DMS153 (cell line): ENCODE data around the gene CHRD.

Experiments used
- DNase-seq: peaks from one replicate; lab custom pipeline; 2025; lab: John Stamatoyannopoulos, UW

CHRD gene

DNA sequence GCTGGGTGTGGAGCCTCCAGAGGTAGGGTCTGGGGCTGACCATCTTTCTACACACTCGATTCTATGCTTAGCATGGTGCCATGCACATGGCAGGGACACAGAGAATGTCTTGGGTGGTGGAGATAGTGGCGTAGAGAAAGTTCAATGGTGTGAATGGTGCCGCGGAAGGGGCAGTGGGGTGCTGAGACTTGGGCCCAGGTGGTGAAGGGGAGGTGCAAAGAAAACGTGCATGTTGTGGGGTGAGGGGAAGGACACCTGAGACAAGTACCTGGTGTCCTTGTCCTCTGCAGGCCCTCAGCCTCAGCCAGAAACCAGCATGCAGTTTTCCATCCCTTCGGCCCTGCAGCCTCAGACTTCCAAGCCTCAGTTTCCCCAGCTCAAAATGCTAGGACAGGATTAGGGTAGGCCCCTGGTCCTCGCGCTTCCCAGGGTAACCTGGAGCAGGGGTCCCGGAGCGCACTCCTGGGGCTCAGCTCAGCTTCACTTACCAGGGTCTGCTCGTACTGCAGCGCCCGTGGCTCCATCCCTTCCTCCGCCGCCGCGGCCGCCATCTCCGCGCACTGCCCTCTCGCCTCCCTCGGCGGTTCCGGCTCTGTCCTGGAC, 18.8 kb upstream of the CHRD start:
- DNase-seq, result no peak

DNA sequence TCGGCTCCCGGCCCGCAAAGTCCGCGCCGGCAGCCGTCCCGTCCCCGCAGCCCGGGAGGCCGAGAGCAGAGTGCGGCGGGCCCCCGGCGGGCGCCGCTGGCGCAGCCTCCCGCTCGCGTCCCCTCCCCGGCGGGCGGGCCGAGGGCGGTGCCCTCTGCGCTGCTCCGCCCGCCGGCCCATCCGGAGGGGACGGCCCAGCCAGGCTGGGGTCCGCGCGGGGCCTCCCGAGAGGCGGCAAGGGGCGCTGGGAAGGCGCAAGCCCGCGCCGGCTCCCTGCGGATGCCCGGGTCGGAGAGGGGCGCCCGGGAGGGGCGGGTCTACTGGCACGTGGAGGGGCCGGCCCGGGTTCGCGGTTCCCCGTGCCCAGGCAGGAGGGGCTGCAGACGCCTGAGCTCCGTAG, 18.3 kb upstream of the CHRD start, which contains the start of the genes CLCN2 and POLR2H:
Gene CLCN2 (minus strand): TSS at position 74 of the 400 bp plus-strand sequence. CDS start 126 bp downstream, outside the sequence.
Gene POLR2H (plus strand): TSS at position 179 of the 400 bp plus-strand sequence. CDS start 1,783 bp downstream, outside the sequence.
- DNase-seq, result no peak

DNA sequence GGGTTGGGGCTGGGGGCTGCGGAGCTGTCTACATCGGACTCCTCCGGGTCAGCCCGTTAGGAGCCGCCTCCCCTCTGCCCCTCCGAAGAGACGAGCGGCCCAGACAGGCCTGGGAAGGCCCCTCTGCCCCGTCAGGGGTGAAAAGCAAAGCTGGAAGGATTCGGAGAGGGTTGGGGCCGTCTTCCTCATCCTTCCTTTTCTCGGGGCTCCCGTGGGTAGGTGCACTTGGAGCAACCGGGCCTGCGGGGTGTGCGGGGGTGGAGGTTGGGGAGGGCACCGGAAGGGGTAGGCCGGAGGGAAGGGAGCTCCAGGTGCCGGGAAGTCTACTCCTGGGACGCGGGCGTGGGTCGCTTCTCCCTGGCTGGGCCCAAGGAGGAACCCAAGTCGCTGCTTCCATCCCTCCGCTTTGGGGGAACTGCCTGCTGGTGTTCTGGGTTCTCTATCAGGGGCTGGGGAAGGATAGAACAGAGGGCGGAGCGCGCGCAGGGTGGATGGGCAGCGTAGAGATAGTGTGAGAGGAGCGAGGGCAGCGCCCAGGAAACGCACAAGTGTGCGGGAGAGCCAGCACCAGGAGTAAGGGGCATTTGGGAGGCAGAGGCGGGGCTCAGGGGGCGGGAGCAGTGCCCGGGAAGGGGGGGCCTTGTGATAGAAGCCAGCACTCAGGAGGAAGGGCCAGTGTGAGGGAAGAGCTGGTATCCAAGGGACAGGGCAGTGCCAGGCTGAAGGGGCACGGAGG, 17.8 kb upstream of the CHRD start:
- peak; percentile 49 for DNase-seq

DNA sequence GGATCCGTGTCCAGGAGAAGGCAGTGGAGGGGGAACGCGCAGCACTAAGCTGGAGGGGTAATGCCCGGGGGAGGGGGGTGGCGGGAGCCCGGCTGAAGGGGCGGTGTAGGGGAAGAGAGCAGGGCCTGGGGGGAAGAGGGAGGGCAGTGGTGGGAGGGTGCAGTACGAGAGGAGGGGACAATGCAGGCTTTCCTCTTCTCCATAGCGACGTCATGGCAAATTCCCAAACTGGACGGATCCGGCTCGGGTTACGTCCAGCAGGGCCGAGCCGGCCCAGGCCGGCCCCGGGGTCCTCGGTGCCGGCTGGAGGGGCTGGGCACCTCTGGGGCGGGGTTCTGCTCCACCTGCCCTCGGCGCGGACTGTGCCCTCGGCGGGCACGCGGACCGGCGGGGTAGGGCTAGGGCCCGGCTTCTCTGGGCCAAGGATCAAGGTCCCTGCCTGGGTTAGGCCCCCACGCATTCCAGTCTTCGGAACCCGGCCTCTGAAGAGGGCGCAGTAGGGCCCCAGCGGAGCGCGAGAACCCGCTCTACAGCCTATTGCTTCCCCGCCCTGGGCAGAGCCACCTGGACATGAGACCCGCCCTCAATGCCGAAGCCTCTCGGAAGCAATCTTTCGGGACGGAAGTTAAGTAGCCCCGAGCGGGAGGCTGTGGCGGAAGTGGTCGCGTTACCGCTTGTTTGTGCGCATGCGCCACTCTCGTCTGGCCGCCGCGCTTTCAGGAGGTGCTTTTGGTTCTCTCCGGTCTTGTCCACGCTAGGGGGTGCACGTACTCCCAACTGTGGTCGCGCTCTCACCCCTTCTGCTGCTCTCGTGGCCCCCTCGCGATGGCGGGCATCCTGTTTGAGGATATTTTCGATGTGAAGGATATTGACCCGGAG, 16.9 kb upstream of the CHRD start:
- DNase-seq, result peak; percentile 98

DNA sequence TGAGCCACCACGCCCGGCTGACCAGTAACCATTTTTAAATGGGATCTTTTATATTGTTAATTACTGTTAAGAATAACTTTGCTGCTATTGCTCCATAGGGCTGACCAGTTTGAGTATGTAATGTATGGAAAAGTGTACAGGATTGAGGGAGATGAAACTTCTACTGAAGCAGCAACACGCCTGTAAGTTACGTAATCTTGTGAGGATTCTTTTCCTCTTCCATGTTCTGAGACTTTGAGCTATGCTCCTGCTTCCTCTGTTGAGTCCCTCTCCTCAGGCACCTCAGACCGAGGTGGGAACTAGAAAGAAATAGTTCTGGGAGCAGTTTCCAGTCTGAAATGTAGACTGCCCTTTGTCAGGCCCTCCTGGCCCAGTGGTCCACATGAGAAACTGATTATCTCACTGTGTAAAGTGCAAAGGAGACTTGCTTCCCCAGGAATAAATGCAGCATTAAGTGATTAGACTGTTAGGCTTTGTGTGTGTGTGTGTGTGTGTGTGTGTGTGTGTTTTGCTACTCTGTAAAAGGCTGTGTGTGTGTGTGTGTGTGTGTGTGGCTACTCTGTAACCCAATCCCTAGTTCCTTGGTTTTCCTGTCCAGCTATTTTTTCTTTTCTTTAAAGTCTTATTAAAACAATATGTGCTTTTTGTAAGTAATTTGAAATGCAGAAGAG, 13.1 kb upstream of the CHRD start:
- no peak for DNase-seq

DNA sequence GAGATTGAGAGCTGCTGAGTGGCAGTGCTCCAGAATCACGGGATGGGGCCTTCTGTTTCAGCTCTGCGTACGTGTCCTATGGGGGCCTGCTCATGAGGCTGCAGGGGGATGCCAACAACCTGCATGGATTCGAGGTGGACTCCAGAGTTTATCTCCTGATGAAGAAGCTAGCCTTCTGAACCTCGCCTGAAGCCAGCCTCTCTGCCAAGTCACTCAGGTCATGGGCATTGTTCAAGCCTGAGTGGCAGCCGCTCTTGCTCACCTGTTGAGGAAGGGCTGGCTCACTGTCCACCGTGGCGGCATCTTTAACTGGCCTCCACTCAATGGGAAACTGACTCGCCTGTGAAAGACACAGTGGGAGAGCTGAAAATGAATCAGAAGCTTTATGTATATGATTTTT, 11.7 kb upstream of the CHRD start:
- DNase-seq, result no peak

DNA sequence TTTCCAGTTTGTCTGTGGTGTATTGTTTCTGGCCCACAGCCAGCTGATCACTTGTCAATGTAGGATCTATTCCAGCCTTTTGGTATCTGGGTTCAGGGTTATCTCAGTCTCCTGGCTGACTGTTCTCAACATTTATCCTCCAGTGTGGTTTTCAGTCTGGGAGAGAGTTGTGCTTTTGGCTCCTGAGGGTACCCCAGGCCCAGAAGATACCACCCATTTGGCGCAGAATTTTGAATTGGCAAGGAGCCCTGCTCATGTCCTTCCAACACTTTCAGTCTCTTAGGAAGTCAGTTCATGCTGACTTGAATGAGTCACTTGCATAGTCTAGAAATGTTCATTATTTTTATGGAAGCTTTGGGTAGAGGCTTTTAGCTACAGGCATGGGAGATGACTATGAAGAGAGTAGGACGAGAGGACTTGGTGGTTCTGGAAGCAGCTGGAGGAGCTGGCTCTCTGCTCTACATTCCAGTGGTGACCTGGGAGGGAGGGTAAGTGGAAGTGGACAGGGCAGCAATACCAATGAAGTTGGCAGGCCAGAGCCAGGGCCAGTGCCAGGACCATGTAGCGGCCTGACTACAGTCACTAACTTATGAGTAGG, 11.2 kb upstream of the CHRD start:
- no peak for DNase-seq

DNA sequence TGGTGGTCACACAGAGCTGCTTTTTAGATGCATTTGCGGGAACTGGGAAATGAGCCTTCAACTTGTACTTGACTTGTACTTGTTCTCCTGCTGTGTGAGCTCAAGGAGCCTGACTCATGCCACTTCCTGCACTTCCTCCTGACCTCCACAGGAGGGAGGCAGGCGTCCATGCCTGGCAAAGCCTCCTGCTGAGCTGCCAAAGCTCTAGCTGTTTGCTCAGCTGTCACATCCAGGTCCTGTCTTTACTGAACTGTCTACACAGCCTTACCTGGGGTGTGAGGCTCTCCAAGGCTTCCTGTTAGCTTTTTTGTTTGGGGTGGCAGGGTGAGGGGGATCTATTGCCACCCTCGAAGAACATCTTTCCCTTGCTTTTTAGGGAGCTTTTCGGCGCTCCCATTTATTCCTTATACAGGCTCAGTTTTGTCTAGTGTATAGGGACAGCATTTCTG, 8.3 kb upstream of the CHRD start:
- DNase-seq, result peak; percentile 91

DNA sequence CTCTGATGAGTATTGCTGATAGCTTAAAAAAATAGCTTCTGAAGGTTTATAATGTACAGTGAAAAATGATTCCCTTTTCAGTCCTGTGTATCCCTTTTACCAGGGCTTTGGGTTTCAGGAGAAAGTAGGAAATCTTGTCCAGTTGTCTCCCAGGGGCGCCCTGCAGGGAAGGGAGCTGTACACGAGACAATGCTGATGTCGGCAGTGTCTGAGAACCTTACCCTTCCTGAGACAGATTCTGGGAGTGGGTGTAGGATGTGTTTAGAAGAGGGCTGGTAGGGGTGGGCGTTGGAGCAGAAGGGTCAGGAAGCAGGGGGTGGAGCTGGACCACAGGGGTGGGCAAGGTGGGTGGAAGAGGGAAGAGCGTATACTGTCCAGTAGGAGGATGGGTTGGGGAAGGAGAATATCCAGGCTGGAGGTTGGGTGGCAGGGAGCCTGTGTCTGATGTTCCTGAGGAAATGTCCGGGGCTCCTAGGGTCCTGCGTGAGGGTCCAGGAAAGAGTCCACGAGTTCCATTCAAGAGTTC, 7.5 kb upstream of the CHRD start:
- no peak for DNase-seq

DNA sequence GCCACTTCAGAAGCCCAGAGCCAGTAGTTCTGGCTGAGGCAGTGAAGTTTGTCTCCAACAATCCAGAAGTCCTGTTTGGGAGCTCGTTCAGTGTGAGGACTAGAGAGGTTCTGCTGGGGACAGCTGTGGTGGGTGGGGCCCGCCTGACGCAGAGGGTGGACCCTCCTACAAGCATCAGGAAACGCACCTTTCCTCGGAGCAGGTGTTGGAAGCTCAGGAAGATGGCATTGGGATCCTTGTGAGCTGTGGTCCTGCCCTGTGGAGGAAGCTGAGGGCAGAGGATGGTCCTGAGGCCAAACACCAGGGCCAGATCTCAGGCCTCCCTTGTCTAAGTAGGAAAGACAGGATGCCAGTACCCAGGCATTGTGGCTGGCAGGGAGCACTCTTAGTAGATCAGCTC, 6.9 kb upstream of the CHRD start:
- no peak for DNase-seq

DNA sequence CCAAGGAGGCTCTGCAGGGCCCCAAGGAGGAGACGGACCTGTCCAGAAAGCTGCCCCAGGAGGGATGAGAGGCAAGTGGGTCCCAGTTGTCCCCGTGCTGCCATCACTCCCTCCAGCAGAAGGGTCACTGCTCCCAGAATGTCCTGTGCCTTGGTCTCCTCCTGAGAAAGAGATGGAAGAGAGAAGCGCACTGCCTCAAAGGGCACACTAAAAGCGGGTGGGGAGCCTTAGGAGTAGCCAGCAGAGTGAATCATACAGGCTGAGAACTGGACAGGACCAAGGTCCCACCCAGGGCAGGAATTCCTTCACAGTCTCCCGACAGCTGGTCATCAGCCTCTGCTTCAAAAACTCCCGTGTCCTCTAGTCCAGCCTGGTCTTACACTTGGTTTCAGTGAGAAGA, 6.4 kb upstream of the CHRD start:
- DNase-seq, result no peak

DNA sequence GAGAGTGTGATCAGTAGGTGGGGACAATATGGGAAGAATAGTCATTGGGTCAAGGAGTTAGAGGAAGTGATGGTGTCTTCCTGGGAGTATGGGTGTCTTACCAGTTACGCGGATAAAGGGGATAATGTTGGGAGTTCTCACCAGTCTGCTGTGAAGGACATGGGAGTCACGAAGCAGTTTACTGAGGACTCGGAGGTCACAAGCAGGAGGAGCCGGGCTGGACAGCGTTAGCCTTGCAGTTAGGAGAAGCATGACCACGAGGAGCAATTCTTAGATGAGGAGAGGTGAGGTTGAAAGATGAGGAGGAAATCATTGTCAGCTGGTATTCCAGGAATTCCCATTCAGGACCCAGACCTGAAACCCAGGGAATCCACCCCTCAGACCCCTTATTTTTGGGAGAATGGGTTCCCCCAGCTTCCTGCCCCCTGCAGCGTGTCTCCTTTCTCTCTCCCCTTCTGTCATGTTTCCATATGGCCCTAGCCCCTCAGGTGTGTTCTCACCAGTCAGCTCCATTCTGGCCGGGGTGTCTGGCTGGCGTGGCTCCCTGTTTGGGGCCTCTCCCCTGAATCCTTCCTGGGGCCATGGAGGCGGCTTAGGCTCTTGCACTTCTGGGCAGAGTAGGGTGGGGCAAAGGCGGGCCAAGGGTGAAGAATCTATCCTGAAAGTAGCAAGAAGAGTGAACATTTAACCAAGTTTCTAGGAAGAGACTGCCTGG, 4.0 kb upstream of the CHRD start:
- no peak for DNase-seq

DNA sequence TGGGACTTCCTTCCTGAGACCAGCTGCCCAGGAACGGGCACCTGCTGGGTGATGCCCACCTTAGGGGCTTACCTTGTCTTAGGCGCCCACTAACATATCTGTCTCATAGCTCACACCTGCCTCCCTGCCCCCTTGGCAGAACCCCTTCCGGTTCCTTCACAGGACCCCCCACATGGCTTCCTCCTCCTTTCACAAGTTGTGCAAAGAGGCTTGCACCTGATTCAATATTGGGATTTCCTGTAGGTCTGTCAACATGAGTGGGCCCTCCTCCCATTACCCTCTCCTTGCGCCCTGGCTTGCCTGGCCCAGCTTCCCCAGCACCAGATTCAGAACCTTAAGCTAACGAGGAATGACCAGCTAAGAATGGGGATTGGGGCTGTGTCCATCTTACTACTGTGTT, 2.5 kb upstream of the CHRD start:
- DNase-seq, result no peak

DNA sequence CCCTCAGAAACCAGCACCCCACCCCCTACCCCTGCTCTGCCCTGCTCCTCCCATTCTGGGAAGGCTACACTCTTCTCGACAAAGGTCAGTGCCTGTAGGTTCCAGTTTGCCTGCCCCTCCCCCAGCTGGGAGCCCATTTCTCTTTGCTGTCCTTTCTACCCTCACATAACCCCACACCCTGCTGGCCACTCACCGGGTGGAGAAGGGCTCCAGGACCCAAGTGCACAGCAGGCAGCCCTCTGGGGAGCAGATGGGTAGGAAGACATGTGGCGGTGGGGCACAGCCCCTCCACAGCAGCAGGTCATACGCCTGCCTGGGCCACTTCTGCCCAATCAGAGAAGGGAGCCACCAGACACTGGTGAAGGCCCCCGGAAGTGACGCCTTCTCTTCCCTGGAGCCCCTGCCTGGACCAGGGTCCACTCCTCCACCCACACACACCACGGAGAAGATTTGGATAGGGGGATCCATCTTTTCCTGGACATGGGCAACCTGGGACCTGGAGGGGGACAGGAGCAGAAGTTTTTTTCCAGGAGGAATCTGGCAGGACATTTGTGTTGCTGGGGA, 1.9 kb upstream of the CHRD start, which contains the start of gene THPO:
Gene THPO (minus strand): TSS at position 326 of the 564 bp plus-strand sequence. CDS start 1,948 bp downstream, outside the sequence.
- no peak for DNase-seq

DNA sequence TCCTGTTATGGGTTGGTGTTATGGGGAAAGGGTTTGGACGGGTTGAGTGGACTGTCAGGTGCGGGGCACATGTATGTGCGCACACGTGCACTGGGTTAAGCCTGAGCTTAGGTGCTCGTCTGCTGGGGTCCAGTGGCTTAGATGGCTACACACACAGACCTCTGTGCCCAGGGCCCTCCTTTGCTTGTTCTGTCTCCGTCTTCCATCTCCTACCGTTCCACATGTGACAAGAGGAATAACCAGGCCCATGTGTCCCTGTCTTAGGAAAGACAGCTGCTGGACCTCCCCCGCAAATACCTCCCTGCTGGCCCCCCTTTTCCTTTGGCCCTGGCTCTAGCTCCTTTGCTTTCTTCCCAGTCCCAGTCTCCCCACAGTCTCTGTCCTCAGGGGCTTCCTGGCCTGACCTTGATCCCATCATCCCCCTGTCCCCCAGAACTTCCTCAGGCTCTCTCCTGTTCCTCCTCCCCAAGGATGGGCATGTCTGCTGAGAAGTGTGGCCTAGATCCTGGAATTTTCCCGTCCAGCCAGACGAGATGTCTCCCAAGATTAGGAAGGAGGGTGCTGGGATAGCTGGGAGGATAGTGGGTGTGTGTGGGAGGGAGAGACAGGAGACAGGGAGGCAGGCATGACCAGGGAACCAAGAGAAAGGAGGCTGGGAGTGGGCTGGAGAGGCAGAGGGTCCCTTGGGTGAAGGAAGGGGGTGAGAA, 1.1 kb upstream of the CHRD start:
- no peak for DNase-seq

DNA sequence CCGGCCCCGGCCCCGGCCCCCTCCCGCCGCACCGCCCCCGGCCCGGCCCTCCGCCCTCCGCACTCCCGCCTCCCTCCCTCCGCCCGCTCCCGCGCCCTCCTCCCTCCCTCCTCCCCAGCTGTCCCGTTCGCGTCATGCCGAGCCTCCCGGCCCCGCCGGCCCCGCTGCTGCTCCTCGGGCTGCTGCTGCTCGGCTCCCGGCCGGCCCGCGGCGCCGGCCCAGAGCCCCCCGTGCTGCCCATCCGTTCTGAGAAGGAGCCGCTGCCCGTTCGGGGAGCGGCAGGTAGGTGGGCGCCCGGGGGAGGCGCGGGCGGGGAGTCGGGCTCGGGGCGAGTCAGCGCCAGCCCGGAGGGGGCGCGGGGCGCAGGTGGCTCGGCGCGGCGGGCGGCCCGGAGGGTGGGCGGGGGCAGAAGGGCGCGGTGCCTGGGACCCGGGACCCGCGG, 352 bp downstream of the CHRD start:
- DNase-seq, result no peak

DNA sequence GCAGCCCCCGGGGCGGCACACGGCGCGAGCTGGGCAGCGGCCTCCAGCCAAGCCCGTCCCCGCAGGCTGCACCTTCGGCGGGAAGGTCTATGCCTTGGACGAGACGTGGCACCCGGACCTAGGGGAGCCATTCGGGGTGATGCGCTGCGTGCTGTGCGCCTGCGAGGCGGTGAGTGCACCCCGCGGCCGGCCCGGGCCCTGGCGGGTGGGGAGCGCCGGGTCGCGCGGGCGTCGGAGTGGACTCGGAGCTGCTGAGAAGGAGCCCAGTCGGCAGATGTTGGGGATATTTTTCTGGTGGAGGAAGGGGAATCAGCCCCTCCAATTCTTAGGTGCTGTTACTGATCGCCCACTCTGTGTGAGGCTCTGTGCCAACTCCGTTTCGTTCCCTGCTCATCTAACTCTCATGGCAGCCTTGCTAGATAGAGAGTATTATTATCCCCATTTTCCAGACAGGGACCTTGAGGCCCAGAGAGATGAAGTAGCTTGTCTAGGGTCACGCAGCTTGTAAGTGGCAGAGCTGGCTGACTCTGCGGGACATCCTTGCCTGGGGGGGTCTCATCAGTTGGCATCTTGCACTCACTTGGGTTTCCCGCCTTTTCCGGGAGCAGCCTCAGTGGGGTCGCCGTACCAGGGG, 890 bp downstream of the CHRD start:
- DNase-seq, result no peak

DNA sequence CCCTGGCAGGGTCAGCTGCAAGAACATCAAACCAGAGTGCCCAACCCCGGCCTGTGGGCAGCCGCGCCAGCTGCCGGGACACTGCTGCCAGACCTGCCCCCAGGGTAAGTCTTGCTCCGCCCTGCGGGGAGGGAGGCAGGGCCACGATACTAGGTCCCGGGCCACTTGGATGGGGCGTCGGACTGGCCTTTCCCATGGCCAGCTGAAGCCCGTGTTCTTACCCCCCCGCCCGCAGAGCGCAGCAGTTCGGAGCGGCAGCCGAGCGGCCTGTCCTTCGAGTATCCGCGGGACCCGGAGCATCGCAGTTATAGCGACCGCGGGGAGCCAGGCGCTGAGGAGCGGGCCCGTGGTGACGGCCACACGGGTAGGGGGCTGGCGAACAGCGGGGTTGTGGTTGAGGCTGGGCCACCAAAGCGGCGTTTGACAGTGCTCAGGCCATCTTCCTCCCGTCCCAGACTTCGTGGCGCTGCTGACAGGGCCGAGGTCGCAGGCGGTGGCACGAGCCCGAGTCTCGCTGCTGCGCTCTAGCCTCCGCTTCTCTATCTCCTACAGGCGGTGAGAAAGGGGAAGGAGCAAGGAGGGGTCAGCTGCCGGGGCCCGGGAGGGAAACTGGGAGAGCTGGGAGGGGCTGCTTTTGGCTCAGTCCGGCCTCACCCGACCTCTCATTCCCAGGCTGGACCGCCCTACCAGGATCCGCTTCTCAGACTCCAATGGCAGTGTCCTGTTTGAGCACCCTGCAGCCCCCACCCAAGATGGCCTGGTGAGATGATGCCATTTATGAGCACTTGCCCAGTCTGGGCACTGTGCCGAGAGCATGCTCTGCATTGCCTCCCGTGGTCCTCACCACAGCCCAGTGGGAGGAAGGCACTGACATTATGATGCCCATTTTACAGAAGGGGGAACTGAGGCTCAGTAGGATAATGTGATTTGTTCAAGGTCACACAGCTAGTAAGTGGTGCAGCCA, 1.7 kb downstream of the CHRD start:
- DNase-seq, result no peak
